ENCODE measurements around the gene NCKAP1. TPM values are rescaled to one million over a fixed set of nuclear protein-coding genes. Genes with fewer than 3 reads are reported as not detected.

Gene NCKAP1
- total and polyA plus RNA-seq, 2 donors (not counting 3 experiments of a cell fraction or from before 2014, with no cell fraction given) = 49.4 to 130 TPM

GRCh38 chr2:182898718-182899117 is 139.5 kb downstream of the NCKAP1 start:
- dilution Hi-C loops (cut with MboI; ENCODE audit: extremely low pct_ligation_motif_present, low sequenced_read_pairs) = no loop called here
- H3K9ac ChIP-seq (replicated peaks; ENCODE audit: extremely low read depth, insufficient read depth, low read length) = no peak overlapping the region
- no TSS peak for BruUV-seq (replicated peaks)
- POLR2A ChIA-PET = no interaction called here
- H3K36me3 ChIP-seq (ENCODE audit: control insufficient read depth in 2 of 2, extremely low read depth in 1 of 2, insufficient read depth in 2 of 2, low read length in 2 of 2) = no peaks in the 10 kb centered on the region
- H3K79me2 ChIP-seq (ENCODE audit: control insufficient read depth, insufficient read depth, low read length) = no peaks in the 10 kb centered on the region
- no peaks in the 10 kb centered on the region for H3K9me3 ChIP-seq (replicated peaks; ENCODE audit: control insufficient read depth, insufficient read depth, low read length)
- CTCF ChIA-PET = interaction anchor here (0.8 to 1.4 kb wide), 2 partner anchors 32 to 81 kb away, joined by 3 to 5 read pairs; partner anchors contain the start of gene FRZB
- no peaks in the 10 kb centered on the region for H3K4me1 ChIP-seq (ENCODE audit: control insufficient read depth, extremely low read depth, insufficient read depth, low read length)
- TF ChIP-seq, protein P1, sequence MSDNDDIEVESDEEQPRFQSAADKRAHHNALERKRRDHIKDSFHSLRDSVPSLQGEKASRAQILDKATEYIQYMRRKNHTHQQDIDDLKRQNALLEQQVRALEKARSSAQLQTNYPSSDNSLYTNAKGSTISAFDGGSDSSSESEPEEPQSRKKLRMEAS (IDR thresholded peaks at IDR 0.05; ENCODE audit: insufficient read depth, insufficient read length) = no peak
- TF ChIP-seq EZH2 (IDR thresholded peaks at IDR 0.05; ENCODE audit: borderline replicate concordance, low read depth, low read length, severe bottlenecking) = no peak
- no peak for TF ChIP-seq GATA2 (IDR thresholded peaks at IDR 0.05; ENCODE audit: insufficient read depth, insufficient read length, low read depth, low read length)
- no peak for FAIRE-seq
- no peak for DNase-seq (ENCODE audit: low read depth, low spot score)
- intact Hi-C loops (cut with micrococcal nuclease) = no loop called here
- H3K27me3 ChIP-seq (ENCODE audit: control insufficient read depth in 2 of 2, insufficient read depth in 2 of 2, low read length in 2 of 2) = no peaks in the 10 kb centered on the region
- no peak overlapping the region for H3K4me3 ChIP-seq (replicated peaks in 1 of 3; ENCODE audit: insufficient read depth in 1 of 3, low read depth in 1 of 3, low read length in 3 of 3)
- H3K4me2 ChIP-seq (ENCODE audit: insufficient read depth, low read length) = no peak overlapping the region
- H3K27ac ChIP-seq (ENCODE audit: insufficient read depth, low read depth, low read length) = no peak overlapping the region
- H4K20me1 ChIP-seq (replicated peaks; ENCODE audit: control insufficient read depth, extremely low read depth, insufficient read depth, low read length) = no peaks in the 10 kb centered on the region
- no peak overlapping the region for H2AFZ ChIP-seq (ENCODE audit: low read depth, low read length)
- no peaks in the 10 kb centered on the region for H3K9me1 ChIP-seq (replicated peaks; ENCODE audit: control insufficient read depth, extremely low read depth, insufficient read depth, low read length)

- Histone ChIP-seq H3K4me1 (ENCODE audit: control insufficient read depth, extremely low read depth, insufficient read depth, low read length) (no peaks in the 10 kb centered on the region), H3K4me2 (ENCODE audit: insufficient read depth, low read length) (no peak overlapping the region), H2AFZ (ENCODE audit: low read depth, low read length) (no peak overlapping the region), H3K27me3 (ENCODE audit: control insufficient read depth in 2 of 2, insufficient read depth in 2 of 2, low read length in 2 of 2) (no peaks in the 10 kb centered on the region), H3K27ac (ENCODE audit: insufficient read depth, low read depth, low read length) (no peak overlapping the region), H3K9ac (replicated peaks; ENCODE audit: extremely low read depth, insufficient read depth, low read length) (no peak overlapping the region), H4K20me1 (replicated peaks; ENCODE audit: control insufficient read depth, extremely low read depth, insufficient read depth, low read length) (no peaks in the 10 kb centered on the region), H3K4me3 (replicated peaks in 1 of 3; ENCODE audit: insufficient read depth in 1 of 3, low read depth in 1 of 3, low read length in 3 of 3) (no peak overlapping the region), H3K79me2 (ENCODE audit: control insufficient read depth, insufficient read depth, low read length) (no peaks in the 10 kb centered on the region), H3K9me1 (replicated peaks; ENCODE audit: control insufficient read depth, extremely low read depth, insufficient read depth, low read length) (no peaks in the 10 kb centered on the region), H3K9me3 (replicated peaks; ENCODE audit: control insufficient read depth, insufficient read depth, low read length) (no peaks in the 10 kb centered on the region), H3K36me3 (ENCODE audit: control insufficient read depth in 2 of 2, extremely low read depth in 1 of 2, insufficient read depth in 2 of 2, low read length in 2 of 2) (no peaks in the 10 kb centered on the region)
- no TSS peak for BruUV-seq (replicated peaks)
- dilution Hi-C loops (cut with MboI; ENCODE audit: extremely low pct_ligation_motif_present, low sequenced_read_pairs) (no loop called here), intact Hi-C loops (cut with micrococcal nuclease) (no loop called here)
- TF ChIP-seq GATA2 (IDR thresholded peaks at IDR 0.05; ENCODE audit: insufficient read depth, insufficient read length, low read depth, low read length) (no peak), JUN (IDR thresholded peaks at IDR 0.05; ENCODE audit: borderline replicate concordance, insufficient read depth, insufficient read length, low read depth) (no peak), EZH2 (IDR thresholded peaks at IDR 0.05; ENCODE audit: borderline replicate concordance, low read depth, low read length, severe bottlenecking) (no peak), FOS (IDR thresholded peaks at IDR 0.05; ENCODE audit: borderline replicate concordance, insufficient read depth, low read length) (no peak), MYC (IDR thresholded peaks at IDR 0.05; ENCODE audit: low read depth, low read length) (no peak)
- TF ChIP-seq, protein P2, sequence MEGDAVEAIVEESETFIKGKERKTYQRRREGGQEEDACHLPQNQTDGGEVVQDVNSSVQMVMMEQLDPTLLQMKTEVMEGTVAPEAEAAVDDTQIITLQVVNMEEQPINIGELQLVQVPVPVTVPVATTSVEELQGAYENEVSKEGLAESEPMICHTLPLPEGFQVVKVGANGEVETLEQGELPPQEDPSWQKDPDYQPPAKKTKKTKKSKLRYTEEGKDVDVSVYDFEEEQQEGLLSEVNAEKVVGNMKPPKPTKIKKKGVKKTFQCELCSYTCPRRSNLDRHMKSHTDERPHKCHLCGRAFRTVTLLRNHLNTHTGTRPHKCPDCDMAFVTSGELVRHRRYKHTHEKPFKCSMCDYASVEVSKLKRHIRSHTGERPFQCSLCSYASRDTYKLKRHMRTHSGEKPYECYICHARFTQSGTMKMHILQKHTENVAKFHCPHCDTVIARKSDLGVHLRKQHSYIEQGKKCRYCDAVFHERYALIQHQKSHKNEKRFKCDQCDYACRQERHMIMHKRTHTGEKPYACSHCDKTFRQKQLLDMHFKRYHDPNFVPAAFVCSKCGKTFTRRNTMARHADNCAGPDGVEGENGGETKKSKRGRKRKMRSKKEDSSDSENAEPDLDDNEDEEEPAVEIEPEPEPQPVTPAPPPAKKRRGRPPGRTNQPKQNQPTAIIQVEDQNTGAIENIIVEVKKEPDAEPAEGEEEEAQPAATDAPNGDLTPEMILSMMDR (IDR thresholded peaks at IDR 0.05; ENCODE audit: extremely low read depth in 1 of 2, insufficient read depth in 1 of 2, low read depth in 1 of 2, low read length in 2 of 2) = no peak
- ChIA-PET POLR2A (no interaction called here), CTCF (no interaction called here)
- FAIRE-seq (no peak), DNase-seq (ENCODE audit: low read depth, low spot score) (no peak)
These were observed 141.1 kb downstream of the NCKAP1 start for GRCh38 chr2:182897137-182897536.

Data from endothelial cell of umbilical vein (primary cell).